Germinal center (tissue), 1 donor: ENCODE results near the gene PZP.
"Not testable (repeated sequence)": the region's sequence is repeated elsewhere in the genome, so short reads cannot be mapped to it uniquely, and the experiment has no call there.

Source experiments
- DNase-seq: peaks from one replicate; pipeline ENCODE4 v3.0.0; 2012; ENCODE audit warnings: mixed read lengths, low spot score

The PZP gene

GRCh38 chr12:9208229-9208628, at the start of gene PZP:
TSS of gene PZP (minus strand) at chr12:9208395. CDS start at chr12:9208341, 54 bp downstream.
- no peak for DNase-seq

- no peak for DNase-seq
Measured at GRCh38 chr12:9256758-9257405, 48.7 kb upstream of the PZP start.

- DNase-seq, result no peak
Measured at GRCh38 chr12:9256341-9256740, 48.1 kb upstream of the PZP start.

GRCh38 chr12:9255837-9256236, 47.6 kb upstream of the PZP start:
- no peak for DNase-seq

- no peak for DNase-seq
Measured at GRCh38 chr12:9253464-9253863, 45.3 kb upstream of the PZP start.

GRCh38 chr12:9252791-9253190, 44.6 kb upstream of the PZP start:
- not testable (repeated sequence) for DNase-seq

GRCh38 chr12:9252256-9252655, 44.1 kb upstream of the PZP start:
- no peak for DNase-seq

- DNase-seq, result no peak
Measured at GRCh38 chr12:9248435-9248834, 40.2 kb upstream of the PZP start.

GRCh38 chr12:9244894-9245293, 36.7 kb upstream of the PZP start:
- DNase-seq, result no peak

- DNase-seq, result no peak
Measured at GRCh38 chr12:9243999-9244649, 35.9 kb upstream of the PZP start.

- no peak for DNase-seq
Measured at GRCh38 chr12:9241301-9241700, 33.1 kb upstream of the PZP start.

GRCh38 chr12:9240776-9241175, 32.6 kb upstream of the PZP start:
- DNase-seq, result no peak

- not testable (repeated sequence) for DNase-seq
Measured at GRCh38 chr12:9240004-9240635, 31.9 kb upstream of the PZP start.

GRCh38 chr12:9237286-9237685, 29.1 kb upstream of the PZP start:
- DNase-seq, result no peak

GRCh38 chr12:9235519-9235918, 27.3 kb upstream of the PZP start:
- no peak for DNase-seq

- no peak for DNase-seq
Measured at GRCh38 chr12:9227950-9228349, 19.8 kb upstream of the PZP start.

- DNase-seq, result no peak
Measured at GRCh38 chr12:9223830-9224229, 15.6 kb upstream of the PZP start.

GRCh38 chr12:9221483-9221882, 13.3 kb upstream of the PZP start:
- DNase-seq, result no peak

GRCh38 chr12:9221011-9221410, 12.8 kb upstream of the PZP start:
- DNase-seq, result not testable (repeated sequence)

- DNase-seq, result no peak
Measured at GRCh38 chr12:9214534-9214933, 6.3 kb upstream of the PZP start.

GRCh38 chr12:9211687-9212086, 3.5 kb upstream of the PZP start:
- no peak for DNase-seq

GRCh38 chr12:9204380-9204779, 3.8 kb downstream of the PZP start:
- no peak for DNase-seq

GRCh38 chr12:9198012-9198411, 10.2 kb downstream of the PZP start:
- no peak for DNase-seq

GRCh38 chr12:9184276-9184675, 23.9 kb downstream of the PZP start:
- DNase-seq, result no peak
